ENCODE results near the gene CFAP97.

DNA sequence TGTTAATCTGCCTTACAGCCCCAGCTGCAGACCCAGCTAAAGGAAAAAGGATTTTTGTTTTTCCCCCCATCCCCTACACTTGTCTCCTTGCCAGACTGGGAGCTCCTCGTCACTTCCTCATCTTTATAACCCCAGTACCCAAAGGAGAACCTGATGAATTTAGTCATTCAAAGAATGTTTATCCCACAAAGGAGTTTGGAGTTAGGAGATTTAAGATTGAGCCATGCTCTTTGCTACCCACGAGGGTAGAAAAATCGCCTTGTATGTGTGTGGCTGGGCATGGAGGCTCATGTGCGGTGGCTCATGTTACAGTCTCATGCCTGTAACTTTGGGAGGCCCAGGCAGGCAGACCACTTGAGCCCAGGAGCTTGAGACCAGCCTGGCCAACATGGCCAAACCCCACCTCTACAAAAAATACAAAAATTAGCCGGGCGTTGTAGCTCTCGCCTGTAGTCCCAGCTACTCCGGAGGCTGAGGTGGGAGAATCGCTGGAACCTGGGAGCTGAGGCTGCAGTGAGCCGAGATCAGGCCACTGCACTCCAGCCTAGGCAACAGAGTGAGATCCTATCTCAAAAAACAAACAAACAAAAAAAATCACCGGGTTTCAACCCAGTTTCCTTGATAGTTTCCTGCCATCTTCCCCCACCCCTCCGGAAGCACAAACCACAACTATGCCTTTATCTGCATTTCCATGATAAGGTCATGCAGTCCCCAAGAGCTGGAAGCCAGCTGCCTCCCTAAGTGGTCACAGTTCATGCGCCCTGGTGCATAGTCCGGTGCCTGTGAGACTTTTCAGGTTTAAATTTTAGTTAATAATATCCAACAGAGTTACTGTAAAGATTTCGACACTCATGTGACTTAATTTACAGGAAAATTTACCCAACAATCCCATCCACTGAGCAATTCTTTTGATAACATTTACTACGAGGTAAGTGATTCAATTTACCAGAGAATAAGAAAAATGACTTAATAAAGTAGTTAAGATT is 1.5 kb downstream of the CFAP97 start:
- no peak for TF ChIP-seq EZH2 (IDR thresholded peaks at IDR 0.05; ENCODE audit: low read length)
- TF ChIP-seq, protein P1, sequence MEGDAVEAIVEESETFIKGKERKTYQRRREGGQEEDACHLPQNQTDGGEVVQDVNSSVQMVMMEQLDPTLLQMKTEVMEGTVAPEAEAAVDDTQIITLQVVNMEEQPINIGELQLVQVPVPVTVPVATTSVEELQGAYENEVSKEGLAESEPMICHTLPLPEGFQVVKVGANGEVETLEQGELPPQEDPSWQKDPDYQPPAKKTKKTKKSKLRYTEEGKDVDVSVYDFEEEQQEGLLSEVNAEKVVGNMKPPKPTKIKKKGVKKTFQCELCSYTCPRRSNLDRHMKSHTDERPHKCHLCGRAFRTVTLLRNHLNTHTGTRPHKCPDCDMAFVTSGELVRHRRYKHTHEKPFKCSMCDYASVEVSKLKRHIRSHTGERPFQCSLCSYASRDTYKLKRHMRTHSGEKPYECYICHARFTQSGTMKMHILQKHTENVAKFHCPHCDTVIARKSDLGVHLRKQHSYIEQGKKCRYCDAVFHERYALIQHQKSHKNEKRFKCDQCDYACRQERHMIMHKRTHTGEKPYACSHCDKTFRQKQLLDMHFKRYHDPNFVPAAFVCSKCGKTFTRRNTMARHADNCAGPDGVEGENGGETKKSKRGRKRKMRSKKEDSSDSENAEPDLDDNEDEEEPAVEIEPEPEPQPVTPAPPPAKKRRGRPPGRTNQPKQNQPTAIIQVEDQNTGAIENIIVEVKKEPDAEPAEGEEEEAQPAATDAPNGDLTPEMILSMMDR (optimal IDR thresholded peaks at IDR 0.05 in 1 of 3, IDR thresholded peaks at IDR 0.05 in 1 of 3, conservative IDR thresholded peaks at IDR 0.05 in 1 of 3; ENCODE audit: extremely low read depth in 1 of 3, insufficient read depth in 2 of 3, low read length in 3 of 3) = no peak

All from keratinocyte (primary cell).